Measurements from ENCODE around the gene SCYGR4.
"Not testable (repeated sequence)": the region's sequence is repeated elsewhere in the genome, so short reads cannot be mapped to it uniquely, and the experiment has no call there.

Gene SCYGR4, protein sequence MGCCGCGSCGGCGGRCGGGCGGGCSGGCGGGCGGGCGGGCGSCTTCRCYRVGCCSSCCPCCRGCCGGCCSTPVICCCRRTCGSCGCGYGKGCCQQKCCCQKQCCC

DNA sequence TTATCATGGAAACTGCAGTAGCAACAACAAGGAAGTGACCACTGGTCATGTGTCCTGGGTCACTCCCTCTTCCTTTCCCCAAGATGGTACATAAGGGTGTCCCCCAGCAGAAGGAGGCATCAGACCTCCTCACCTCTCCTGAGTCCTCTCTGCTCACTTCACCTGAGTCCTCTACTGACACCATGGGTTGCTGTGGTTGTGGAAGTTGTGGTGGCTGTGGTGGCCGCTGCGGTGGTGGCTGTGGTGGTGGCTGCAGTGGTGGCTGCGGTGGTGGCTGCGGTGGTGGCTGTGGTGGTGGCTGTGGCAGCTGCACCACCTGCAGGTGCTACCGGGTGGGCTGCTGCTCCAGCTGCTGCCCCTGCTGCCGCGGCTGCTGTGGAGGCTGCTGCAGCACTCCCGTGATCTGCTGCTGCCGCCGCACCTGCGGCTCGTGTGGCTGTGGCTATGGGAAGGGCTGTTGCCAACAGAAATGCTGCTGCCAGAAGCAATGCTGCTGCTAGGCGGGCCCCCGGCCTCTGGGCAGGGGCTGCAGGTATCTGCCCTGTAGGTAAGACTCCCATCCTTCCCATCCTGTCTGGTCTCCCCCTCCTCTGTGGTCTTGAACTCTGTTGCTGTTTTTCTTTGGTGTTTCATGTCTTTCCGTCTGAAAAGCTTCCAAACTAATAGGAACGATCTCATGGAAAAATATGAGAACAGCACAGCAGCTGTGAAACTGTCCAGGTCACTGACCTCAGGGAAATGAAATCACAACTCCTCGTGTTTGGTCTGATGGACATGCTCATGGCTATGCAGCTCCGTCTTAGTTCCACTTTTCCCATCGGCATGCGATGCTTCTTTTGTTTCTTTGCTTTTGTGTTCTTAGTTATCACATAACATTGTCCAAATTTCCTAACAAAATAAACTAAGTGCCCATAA is at the start of gene SCYGR4:
TSS of gene SCYGR4 (plus strand) at position 183 of the 915 bp plus-strand sequence. CDS start at position 183, 0 bp downstream.
- DNase-seq = no peak

DNA sequence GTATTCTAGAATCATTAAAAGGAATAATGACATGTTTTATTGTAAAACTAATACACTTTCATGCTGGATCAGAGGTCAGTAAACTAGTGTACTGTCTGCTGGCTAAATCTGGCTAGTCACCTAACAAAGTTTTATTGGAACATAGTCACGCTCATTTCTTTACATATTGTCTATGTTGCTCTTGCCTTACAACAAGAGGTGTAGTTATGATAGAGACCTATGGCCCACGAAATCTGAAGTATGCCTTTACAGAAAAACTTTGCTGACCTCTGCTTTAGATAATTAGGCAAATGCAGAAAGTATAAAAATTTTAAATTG is 48.5 kb upstream of the SCYGR4 start:
- DNase-seq = no peak

DNA sequence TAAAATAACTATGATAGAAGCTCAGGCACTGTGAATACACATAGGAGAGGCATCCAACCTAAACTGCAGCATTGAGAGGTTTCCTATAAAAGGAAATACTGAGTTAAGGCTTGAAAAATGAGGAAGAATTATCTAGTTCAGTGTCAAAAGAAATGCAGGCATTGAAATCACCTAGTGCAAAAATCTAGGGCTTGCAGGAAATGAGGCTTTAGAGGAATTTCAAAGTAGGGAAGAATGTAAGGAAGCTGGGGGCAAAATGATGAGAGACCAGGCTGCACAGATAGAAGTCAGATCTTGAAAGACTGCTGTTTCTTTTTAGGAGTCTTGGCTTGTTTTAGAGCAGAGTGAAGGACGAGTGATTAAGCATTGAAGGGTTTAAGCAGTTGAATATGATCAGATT is 46.7 kb upstream of the SCYGR4 start:
- no peak for DNase-seq

DNA sequence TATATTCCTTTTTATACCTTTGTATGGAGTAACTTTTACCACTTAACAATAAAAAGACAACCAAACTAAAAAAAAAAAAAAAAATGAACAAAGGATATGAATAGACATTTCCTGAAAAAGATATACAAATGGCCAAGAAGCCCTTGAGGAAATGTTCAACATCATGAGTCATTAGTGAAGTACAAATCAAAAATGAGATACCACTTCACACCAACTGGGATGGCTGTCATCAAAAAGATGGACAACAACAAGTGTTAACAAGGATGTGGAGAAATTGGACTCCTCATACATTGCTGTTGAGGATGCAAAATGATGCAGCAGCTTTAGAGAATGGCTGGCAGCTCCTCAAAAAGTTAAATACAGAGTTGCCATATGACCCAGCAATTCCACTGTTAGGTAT is 41.2 kb upstream of the SCYGR4 start:
- DNase-seq = no peak

DNA sequence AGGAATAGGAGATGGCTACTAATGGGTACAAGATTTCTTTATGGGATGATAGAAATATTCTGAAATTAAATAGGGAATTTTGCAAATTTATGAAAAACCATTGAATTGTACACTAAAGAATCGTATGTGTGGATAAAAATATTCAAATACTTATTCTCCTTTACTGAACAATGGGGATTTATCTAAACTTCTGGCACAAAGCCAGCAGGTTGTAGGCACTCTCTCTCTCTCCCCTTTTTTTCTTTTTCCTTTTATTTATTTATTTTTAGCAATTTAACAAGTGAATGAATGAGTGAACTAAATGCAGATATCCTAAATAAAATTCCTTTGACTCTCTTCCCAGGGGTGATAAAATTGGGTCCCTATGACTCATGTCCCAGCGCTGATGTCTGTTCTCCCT is 40.5 kb upstream of the SCYGR4 start:
- DNase-seq = no peak

DNA sequence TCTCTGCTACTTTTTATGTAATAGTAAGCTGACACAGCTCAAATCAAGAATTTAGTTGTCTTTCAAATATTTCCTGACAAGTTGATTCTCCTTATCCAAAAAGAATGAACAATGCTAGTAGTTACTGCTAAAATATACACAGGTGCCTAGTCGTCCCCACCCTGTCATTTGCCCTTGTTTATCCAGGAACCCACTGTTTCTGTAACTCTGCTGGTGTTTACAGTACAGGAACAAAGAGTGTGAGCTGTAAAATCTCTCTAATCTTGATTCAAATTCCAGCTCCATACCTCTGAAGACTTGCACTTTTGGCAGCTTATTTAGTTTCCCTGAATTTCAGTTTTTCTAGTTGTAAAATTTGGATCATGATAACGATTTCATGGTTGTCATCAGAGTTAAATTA is 39.7 kb upstream of the SCYGR4 start:
- no peak for DNase-seq

DNA sequence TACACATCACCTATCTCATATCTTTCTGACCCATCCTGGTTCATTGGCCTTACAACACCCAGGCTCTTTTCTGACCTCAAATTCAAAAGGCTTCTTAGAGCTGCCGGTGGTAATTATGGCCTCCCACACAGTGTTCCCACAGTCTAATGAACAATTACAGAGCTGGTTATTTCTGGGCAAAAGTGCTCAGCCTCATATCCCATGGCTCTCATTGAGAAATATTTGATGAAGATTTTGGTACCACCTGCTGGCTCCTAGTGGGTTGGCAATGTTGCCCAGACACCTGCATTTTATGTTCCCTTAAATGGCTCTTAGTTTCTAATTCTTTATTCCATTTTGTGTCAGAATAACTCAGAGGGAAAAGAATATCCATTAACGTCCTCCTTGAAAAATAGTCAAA is 38.7 kb upstream of the SCYGR4 start:
- no peak for DNase-seq

DNA sequence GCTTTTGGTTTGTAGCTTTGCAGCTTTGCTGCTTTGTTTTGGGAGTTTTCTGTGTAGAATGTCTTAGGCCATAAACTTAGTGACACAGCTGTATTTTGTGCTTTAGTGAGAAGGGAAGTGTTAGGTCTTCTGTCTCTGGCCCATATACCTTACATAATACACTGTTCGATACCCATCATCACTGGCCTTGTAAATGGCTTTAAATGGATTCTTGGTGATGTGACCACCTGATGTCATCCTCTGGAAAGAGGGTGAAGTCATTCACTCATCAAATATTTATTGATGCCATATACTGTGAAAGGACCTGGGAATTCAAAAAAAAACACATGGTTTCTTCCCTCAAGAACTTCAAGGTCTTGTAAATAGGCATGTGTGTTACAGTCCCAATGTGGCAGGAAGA is 37.5 kb upstream of the SCYGR4 start:
- DNase-seq = no peak

DNA sequence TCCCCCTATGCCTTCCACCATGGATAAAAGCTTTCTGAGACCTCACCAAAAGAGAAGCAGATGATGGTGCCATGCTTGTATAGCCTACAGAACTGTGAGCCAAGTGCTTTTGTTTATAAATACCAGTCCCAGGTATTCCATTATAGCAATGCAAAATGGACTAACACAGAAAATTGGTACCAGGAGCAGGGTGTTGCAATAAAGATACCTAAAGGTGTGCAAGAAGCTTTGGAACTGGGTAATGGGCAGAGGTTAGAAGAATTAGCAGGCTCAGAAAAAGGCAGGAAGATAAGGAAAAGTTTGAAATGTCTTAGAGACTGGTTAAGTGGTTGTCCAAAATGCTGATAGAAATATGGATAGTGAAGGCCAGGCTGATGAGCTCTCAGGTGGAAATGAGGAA is 34.9 kb upstream of the SCYGR4 start:
- no peak for DNase-seq

DNA sequence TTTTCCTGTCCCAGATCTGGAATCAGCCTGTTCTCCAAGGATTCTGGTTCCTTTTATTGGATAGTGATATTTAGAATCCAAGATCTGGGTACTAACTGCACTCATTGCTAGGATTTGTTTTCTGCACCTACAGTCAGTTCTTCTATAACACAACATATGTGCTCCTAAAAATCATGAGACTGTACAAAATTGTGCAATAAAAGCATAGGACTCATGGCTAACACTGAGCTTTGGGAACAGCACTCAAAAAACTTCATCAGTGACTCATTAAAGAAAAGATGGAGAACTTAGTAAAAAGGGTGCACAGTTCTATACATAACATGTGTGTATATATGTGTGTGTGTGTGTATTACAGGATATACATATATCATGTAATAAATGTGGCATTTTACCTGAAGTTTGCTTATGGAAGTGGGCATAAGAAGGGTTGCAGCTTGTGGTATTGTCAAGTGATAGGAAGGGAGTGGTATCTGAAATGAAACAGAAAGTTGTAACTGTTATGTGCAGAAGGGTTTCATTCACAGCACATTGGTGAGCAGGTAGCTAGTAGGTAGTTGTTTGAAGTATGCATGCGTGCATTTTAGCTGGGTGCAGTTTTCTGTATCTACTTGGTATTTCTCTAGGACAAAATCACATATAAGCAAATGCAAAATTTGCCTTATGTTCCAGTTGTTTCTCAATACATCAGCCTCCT is 24.5 kb upstream of the SCYGR4 start:
- no peak for DNase-seq

DNA sequence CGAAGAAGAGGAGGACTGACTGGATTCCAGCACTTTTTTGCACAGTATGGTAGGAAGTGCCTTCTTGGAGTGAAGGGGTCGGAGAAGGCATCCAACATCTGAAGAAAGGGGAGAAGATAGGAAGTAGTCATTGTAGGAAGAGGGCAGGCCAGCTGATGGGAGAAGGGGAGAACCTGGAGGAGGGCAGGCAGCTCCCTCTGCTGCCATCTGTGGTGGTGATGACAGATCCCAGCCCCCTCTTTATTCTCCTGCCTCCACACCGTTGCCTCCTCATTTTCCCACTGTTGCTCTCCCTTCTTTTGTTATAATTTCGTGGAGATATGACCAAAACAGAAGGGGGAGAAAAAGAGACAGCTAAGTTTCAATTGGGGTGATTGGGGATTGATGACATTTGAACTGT is 21.5 kb upstream of the SCYGR4 start:
- DNase-seq = no peak

DNA sequence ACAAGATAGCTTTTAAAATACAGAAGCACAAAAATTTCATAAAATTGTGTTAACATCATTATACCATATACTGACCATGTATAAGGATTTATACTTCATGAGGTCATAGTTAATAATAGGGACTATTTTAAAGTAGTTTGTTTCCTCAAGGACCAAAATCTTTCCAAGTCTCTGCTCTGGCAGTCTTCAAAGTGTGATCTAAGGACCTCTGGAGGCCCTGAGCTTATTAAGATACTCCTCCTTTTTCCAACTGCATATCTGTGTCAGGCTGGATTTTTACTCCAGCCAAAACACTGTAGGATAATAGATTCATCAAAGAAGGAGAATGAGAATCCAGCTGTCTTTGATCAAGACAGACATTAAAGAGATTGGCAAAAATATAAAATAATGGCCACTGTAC is 20.3 kb upstream of the SCYGR4 start:
- DNase-seq = no peak

DNA sequence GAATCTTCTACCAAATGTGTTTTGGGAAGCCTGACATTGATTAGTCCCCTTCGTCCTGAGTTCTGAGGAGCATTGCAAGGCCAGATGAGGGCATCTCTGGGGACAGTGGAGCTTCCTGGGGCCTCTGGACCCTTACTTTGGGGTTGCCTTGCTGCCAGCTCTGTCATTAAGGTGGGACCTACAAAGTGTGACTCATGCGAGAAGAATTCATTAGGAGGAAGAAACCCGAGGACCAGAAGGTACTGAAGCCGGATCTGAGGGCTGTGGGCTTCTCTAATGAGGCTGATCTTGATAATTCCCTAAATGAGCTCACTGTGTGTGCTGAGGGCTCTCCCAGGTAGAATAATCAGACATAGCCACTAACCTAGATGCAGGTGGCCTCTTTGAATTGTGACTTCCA is 19.3 kb upstream of the SCYGR4 start:
- DNase-seq = no peak

DNA sequence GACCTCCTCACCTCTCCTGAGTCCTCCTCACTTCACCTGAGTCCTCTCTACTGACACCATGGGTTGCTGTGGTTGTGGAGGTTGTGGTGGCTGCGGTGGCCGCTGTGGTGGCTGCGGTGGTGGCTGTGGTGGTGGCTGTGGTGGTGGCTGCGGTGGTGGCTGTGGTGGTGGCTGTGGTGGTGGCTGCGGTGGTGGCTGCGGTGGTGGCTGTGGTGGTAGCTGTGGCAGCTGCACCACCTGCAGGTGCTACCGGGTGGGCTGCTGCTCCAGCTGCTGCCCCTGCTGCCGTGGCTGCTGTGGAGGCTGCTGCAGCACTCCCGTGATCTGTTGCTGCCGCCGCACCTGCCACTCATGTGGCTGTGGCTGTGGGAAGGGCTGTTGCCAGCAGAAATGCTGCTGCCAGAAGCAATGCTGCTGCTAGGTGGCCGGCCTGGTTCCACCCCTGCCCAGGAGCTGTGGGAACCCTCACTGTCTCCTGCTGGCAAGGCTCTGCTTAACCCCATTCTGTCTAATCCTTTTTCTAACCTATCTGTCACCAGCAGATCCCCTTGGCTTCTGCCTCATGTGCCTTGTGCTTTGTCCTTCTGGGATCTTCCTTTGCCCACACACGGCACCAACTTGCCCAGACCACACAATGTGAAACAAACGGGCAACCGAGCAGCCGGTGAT is 18.3 kb upstream of the SCYGR4 start, which contains the start of gene SCYGR2:
TSS of gene SCYGR2 (plus strand) at position 59 of the 669 bp plus-strand sequence. CDS start at position 59, 0 bp downstream.
- DNase-seq = not testable (repeated sequence)

DNA sequence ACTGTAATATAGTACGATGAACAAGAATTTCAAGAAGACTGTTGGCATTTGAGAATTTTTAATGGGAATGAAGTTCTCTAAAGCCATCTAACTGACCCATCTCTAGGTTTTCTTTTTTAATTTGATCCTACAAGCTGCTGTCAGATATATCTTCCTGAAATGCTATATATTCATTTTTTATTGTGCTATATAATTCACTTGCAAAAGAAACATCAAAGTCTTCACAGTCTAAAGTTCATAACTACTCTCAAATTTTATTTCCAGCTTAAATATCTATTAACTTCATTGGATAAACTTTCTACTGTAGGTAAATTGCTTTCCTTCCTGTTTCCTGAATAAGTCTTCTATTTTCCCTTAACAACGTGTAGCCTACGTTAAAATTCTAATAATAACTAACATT is 14.9 kb upstream of the SCYGR4 start:
- no peak for DNase-seq

DNA sequence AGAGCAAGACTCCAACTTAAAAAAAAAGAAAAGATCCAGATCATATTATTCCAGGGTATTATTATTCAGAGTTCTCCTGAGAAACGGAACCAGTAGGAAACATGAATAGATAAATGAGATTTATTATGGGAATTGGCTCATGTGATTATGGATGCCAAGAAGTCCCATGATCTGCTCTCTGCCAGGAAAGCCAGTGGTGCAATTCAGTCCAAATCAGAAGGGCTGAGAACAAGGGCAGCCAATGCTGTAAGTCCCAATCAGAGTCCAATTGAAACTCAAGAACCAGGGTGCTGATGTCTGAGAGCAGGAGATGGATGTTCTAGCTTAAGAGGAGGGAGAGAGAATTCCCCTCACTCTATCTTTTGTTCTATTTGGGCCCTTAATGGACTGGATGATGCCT is 10.8 kb upstream of the SCYGR4 start:
- no peak for DNase-seq

DNA sequence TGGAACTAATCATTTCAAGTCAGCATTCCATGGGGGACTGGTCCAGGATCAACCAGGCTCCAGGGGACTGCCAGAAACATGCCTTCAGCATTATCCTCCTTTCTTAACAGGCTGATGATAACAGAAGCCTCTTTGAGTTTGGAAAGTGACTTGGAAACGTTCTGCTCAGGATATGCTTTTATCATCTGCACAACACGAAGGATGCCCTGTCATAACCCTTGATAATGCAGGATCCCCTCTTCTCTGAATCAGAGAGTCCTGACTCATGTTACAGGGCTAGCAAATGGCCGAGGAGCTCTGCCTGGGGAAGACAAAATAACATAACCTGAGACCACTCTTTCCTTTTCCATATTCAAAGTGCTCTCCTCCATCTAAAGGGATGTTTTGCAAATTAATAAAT is 9.4 kb upstream of the SCYGR4 start:
- DNase-seq = no peak

DNA sequence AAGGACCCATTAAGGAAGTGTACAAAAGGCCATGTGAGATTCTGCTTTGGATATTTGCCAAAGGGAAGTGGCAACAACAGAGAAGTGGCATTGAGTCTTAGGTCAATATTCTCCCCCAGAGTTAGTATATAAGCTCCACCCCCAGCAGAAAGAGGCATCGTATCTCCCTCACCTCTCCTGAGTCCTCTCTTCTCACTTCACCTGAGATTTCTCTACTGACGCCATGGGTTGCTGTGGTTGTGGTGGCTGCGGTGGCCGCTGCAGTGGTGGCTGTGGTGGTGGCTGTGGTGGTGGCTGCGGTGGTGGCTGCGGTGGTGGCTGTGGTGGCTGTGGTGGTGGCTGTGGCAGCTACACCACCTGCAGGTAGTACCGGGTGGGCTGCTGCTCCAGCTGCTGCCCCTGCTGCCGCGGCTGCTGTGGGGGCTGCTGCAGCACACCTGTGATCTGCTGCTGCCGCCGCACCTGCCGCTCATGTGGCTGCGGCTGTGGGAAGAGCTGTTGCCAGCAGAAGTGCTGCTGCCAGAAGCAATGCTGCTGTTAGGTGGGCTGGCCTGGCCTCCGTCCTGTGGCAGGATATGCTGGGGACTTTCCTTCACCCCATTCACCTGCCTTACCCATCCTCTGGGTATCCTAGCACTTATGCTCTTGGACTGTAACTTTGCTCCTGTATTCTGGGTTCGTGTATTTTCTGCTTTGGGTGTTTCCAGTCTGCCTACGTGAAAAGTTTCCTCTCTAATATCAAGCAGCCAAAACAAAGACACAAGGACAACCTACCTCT is 8.5 kb upstream of the SCYGR4 start:
- DNase-seq = no peak

DNA sequence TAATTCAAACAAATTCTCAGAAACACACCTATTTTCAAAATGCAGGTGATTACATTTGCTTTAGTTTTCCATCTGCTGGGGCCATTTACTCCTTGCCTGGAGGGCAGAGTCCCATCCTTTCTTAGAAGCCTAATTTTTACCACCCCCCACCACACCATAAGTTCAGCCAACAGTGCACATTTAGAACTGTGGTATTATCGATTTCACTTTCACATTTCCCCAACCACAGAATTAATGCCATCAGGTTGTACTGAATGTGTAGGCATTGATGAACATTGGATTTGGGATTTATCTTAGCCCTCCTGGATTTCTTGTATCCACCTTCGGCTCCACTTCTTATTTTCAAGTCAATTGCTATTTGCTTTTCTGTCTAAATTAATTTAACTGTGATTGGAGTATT is 7.2 kb upstream of the SCYGR4 start:
- no peak for DNase-seq

DNA sequence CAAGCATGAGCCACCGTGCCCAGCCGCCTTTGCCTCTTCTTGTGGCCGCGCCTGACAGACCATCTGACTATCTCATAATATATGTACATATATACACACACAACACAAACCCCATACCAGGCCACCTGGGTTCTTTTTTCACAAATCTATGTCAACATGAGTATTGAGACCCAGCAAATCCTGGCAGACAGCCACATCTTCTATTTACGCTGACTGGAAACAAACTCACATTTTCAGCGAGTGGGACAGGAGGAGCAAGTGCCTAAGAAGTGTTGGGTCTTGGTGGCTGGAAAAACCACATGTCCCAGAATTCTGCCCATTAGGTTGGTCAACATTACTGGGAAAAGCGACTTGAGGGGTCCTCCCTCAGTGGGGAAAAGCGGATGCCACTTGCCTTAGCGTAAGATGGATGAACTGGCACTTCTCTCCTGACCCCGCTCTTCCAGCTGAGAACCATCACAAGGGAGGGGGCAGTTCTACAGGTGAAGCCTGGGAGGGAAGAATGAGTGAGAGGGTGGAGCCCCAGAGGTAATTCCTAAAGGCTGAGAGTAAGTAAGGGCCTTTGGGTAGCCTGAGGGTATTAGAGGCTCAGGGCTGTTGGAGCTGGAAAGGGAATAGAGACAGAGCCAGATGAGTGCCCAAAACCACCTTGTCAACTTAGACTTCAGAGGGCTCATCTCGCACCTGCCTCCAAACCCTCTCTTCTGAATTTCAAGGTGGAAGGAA is 4.6 kb upstream of the SCYGR4 start:
- DNase-seq = no peak

DNA sequence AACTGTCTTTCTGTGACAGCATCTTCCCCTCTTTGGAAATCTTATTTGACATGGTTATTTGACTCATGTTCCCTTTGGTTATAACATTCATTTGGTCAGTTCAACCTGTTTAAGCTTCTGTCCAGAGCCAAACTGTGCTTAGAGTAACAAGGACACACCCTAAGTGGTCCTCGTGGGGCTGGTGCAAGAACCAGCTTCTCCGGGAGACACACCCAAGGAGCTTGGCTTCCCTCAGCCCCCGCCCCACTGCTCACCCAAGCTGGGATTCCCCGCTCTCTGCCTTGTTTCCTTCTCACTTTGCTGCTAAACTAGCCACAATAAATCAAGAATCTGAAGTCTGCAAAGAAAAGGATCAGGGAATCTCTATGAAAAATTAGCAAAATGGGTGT is 4.0 kb upstream of the SCYGR4 start:
- no peak for DNase-seq

DNA sequence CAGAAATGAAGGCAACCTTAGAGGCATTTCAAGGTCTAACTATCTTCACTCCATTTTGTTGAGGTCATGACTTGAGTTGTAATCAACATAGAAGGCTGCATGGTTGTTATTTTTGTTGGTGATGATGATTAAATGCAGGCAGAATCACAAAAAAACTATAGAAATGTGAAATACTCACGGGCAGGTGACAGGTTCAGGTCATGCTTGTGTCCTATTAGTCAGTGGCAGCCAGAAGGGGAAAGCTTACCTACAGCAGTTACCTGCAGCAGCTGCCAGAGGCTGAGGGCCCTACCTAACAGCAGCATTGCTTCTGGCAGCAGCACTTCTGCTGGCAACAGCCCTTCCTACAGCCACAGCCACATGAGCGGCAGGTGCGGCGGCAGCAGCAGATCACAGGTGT is 3.1 kb upstream of the SCYGR4 start:
- no peak for DNase-seq
